NCI-H774 (cell line): ENCODE measurements around the gene ARHGEF10L.
A peak's percentile ranks its signal among the peaks of the same experiment; 100 is the strongest.

Experiments
- DNase-seq: peaks from one replicate; lab custom pipeline; 2025; lab: John Stamatoyannopoulos, UW

ARHGEF10L gene

DNA sequence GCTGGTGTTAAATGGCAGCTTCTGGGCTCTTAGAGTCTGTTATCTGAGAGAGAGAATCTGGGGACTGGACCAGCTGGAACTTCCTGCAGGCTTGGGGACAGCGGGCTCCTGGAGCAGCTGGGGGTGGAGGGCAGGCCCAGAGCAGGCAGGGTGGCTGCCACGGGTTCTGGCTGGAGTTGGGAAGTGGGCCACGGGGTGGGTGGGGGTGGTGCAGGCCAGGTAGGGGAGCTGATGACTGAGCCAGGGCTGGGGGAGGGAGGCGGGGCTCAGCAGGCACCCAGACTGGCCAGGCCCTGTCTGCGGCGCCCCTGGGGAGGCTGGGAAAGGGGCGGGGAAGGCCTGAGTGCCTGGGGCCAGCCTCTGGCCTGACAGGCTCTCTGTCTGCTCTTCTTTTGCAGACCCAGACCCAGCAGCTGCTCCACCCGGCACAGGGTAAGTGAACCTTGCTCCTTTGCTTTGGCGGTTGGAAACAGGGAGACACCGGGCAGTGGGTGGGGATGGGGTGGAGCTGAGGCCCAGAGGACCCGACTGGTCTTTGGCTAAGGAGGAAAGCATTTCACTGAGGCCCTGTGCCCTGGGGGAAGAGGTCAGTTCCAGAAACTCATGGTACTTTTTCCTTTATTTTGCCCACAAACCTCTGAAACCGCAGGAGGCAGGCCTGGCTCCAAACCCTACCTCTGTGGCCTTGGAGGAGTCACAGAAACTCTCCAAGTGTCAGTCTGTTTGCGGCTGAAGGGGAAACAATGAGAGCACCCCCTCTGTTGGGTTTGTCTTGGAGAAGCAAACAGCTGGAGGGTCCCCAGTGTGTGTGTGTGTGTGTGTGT is 48.8 kb downstream of the ARHGEF10L start:
- no peak for DNase-seq

DNA sequence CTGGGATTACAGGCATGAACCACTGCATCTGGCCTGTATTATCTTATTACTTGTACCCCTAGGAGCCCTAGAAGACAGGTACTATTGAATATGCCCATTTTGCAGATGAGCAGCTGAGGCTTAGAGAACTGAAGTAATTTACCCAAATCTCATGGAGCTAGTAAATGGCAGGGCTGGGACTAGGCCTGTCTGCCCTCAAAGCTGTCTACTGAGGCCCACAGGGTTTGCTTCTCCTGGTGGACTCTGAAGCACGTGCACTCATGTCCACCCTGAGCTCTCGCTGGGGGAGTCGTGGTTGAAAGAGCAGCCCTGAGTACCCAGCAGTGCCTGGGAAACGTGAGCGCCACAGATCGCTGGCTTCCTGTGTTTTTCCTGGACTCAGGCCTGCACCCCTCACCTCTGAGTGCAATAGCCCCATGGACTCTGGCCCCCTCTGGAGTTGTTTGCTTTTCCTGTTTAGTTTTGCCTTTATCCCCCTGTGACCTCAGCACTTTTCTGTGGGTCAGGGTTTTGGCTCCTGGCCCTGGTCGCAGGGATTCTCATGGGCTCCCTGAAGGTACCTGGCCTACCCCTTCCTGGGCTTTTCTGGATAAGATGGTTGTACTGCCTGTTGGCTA is 52.4 kb downstream of the ARHGEF10L start:
- DNase-seq: no peak

DNA sequence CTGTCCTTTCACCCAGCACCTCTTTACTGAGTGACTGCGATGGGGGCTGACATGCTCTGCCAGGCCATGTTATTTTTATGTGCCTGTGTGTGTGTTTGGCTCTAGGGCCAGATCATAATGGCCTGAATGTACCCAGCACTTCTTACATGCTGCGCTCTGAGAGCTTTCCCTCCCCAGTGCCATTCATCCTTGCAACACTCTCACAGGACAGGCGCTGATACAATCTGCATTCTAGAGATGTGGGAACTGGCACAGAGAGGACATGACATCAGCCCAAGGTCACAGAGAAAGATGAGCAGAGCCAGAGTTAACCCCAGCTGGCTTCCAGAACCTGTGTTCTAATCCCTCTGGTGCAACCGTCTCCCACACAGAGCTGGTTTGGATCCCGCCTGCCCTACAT is 54.5 kb downstream of the ARHGEF10L start:
- no peak for DNase-seq

DNA sequence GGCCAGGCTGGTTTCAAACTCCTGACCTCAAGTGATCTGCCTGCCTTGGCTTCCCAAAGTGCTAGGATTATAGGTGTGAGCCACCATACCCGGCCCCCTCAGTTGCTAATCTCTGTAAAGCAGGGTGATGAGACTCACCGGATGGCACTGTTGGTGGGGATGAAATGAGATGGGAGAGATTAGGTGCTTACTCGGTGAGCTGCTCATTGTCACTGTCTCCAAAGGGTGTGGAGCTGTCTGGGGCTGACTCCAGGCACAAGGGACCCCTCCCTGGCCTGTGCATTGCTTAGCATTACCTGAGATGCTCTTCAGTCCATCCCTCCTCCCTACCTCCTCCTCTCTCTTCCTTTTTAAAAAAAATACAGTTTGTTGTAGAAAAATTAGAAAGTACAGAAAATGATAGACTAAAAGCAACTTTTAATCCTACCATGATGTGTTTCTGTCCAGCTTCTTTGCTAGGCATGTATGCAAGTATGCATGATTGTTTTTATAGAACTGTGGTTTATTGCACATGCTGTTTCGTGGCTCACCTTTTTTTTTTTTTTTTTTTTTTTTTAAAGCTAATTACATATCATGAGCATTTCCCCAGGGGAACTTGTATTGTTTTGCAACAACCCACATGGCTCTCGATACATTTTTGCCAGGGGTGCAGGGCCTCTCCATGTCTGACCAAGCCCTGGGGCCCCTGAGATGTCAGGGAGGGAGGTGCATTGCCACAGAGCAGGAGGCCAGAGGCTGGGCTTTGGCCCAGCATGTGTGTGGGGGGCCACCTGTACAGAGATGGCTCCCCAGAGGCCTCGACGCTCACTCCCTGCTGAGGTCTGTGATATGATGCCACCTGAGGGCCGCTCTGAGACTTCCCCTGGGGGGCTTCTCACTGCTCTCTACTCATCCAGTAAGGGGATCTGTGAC is 55.4 kb downstream of the ARHGEF10L start:
- no peak for DNase-seq

DNA sequence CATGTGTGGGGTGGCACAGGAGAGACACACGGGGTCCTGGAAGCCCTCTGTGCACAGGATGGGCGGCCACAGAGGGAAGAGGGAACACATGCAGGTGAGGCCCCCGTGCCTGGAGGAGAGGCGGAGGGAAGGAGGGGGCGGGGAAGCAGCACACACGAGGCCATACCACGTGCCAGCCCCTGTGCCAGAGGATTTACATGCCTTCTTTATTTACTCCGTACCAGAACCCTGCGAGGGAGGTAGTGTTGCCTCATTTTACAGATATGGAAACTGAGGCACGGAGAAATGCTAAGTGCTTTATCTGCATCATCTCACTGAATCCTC is 56.1 kb downstream of the ARHGEF10L start:
- no peak for DNase-seq

DNA sequence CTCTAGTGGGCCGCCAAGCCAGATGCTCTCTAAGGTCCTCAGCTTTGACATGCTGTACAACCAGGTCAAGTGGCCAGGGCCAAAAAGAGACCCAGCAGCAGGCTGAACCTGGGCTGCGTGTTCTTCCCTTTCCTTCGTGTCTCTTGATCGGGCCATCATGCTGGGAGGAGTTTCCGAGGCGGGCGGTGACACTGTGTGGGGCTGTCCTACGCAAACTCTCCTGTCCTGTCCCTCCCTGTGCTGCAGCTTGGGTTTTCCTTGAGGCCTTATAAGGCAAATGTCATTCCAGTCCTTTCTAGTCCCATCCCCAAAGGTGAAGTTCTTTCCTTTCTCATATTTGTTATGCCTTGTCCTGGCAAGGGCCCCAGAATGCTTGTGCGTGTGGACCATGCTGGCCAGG is 56.7 kb downstream of the ARHGEF10L start:
- DNase-seq: no peak

DNA sequence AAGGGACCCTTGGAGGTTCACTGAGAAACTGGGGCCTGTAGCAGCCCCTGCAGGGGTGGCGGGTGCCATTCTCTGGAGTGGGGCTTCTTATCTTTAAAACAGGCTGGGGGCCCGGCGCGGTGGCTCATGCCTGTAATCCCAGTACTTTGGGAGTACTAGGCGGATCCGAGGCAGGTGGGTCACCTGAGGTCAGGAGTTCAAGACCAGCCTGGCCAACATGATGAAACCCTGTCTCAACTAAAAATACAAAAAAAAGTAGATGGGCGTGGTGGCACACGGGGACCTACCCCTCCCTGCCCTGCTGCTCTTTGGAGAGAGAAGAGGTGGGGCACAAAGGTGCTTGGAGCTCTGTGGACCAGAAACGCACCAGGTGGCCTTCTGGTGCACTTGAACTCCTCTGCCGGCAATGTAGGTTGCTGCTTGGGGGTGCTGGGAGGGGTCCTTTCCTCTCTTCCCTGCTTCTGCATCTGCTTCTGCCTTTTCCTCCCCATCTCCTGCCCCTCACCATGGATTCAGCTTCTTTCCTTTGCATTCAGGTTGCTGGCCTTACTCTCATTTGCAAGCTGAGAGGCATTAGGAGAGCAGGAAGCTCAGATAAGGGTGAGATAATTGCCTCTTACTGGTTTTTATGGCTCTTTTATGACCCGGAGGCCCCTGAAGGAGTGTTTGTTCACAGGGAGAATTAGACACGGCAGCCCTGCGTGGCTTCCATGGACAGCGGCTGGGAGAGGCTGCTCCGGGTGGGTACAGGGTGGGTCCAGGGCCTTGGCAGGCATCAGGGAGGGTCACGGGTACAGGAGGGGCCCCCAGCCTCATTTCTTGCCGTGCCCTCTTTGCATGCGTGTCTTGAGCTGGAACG is 57.4 kb downstream of the ARHGEF10L start:
- peak; percentile 25 for DNase-seq

DNA sequence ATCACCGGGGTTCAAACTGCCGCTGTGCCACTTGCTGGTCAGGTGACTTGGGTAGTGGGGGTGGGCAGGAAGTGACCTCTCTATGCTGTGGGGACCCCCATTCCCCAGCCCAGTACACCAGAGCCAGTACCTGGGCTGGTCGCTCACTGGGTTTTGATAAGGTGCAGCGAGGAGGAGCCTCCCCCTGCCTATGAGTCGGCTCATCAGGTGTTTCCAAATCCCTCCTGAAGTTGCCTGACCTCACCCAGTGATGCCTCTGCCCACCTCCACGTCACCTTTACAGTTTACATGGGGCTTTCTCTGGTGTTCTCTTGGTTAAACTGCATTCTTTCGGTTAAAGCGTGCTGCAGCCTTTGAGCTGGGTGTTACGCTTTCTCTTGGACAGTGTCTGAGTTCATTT is 58.2 kb downstream of the ARHGEF10L start:
- no peak for DNase-seq

DNA sequence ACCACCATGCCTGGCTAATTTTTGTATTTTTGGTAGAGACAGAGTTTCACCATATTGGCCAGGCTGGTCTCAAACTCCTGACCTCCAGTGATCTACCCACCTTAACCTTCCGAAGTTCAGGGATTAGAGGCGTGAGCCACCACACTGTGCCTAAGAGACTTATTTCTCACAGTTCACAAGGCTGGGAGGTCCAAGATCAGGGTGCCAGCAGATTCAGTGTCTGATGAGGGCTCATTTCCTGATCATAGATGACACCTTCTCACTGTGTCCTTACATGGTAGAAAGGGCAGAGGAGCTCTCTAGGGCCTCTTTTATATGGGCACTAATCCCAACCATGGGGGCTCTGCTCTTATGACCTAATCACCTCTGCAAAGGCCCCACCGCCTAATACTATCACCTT is 58.8 kb downstream of the ARHGEF10L start:
- DNase-seq: no peak

DNA sequence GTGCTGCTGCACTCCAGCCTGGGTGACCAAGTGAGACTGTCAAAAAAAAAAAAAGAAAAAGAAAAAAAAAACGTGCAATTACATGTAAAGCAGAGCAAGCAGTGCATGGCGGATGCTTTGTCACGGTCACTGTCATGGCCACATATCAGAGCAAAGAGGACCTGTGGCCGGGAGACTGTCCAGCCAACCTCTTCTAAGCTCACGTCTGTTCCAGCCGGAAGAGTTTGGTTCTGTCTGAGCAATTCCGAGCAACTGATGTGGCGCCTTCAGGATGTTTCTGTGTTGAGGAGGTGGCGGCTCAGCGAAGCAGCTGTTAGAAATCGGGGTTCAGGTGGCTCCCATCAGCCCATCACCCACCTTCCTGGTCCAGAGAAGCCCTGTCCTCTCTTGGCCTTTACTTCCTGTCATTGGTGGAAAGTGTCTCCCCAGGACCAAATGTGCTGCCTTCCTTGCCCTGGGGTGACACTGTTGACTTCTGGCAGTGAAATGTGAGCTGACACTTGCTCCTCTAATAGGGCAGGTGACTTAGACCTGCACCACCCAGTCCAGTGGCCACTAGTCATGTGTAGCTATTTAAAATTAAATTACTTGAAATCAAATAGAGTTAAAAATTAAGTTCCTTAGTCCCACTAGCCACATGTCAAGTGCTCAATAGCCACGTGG is 59.9 kb downstream of the ARHGEF10L start:
- DNase-seq: no peak

DNA sequence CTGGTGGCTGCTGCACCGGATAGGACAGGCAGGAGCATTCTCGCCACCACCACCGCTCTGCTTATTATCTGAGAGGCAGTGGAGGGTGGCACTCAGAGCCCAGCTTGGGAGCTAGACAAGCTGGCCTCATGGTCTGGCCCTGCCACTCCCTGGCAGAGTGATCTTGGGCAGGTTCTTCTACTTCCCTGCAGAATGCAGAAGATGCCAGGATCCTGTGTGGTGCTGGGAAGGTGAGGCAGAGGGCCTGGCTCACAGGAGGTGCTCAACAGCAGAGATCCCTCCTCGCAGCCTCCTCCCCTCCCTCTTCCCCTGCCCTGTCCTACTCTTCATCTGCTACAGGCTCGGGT is 60.4 kb downstream of the ARHGEF10L start:
- no peak for DNase-seq

DNA sequence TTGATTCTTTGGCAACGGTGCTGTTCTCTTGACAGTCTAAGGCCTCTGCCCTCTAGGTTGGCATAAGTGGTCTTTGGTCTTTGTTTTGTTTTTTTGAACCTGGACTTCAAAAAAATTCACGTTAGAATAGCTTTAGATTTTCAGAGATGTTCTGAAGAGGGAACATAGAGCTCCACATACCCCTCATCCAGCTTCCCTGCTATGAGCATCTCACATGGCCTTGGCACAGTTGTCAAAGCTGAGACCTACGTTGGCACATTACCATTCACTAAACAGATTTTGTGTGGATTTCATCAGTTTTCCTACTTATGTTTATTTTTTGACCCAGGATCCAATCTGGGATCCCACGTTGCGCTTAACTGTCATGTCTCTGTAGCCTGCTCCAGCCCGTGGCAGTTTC is 60.8 kb downstream of the ARHGEF10L start:
- no peak for DNase-seq

DNA sequence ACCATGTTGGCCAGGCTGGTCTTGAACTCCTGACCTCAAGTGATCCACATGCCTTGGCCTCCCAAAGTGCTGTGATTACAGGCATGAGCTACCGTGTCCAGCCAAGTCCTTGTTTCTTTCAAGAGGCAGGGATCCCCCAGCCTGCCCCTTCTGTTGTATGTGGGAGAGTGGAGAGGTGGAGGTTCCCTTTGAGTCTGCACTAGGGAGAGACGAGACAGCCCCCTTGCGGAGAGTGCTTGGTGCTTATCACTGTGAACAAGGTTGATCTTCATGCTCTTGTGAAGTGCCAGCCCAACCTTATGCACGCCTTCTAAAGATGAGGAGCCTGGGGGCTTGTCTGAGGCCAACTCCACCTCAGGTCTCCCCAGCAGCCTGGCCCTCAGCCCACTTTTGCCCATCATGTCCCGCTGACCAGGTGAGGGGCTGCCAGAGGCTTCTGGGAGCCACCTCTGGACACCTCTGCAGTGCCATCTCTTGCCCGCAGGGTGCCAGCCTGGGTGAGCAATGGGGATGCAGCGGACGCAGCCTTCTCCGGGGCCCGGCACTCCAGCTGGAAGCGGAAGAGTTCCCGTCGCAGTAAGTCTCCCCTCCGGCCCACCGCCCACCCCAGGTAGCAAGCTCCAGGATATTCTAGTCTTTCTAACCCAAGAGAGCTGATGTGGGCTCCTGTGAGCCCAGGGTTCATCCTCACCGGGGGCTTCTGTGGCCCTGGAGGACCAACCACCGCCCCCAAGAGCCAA is 62.3 kb downstream of the ARHGEF10L start:
- no peak for DNase-seq

DNA sequence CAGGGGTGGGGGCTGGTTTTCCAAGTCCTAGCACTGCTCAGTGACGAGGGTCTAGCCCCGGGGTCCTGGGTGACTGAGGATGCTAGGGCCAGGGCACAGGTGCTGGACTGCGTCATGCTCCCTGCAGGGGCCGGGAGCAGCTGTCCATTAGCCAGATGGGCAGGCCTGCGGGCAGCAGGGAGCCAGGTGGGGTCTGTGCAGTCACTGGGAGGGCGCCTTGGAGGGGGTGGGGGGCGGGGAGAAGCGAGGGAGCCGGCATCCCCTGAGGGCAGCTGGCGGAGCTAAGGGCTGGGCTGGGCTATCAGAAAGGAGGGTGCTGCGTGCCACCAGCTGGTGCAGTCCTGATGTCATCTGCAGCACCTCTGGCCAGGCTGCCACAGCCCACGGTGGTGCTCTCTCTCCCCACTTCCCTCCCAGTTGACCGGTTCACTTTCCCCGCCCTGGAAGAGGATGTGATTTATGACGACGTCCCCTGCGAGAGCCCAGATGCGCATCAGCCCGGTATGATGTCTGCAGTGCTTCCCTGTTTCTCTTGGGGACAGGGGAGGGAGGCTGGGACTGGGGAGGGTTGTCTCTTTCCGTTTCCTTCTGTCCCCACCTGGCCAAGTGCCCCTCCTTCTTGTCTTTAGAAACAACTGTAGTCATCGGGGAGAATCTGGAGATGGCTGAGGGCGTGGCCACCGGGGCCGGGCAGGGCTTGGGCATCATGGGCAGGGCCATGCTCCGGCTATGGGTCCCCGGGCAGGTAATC is 63.8 kb downstream of the ARHGEF10L start:
- DNase-seq: no peak

DNA sequence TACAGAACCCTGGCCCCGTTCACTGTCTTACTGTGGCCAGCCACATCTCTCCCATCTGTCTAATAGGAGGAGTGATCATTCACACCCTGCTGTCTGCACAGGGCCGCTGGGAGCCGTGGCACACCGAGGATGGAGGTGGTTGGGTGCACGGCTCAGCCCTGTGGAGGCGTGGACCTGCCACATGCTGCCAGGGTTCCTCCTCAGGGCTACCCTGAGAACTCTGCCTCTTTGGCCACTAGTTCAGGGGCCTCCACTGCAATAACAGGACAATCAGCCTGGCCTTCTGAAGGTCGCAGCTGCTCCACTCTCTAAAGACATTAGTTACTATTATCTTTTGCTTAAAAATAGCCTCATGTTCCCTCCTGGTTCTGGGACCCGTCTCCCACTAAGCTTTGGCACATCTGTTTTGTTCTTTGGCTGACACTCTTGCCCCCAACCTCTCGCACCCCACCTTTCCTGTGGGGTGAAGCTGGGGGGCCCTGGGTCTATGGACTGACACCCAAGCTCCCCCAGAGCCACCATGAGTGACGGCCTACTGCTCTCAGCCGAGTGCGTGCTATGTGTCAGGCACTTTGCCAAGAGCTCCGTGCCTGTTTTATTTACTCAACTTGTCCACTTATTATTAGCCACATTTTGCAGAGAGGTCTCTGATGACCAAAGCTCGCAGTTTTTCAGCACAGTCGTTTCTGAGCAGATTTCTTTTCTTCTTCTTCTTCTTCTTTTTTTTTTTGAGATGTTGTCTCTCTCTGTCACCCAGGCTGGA is 66.3 kb downstream of the ARHGEF10L start:
- DNase-seq: peak; percentile 25

DNA sequence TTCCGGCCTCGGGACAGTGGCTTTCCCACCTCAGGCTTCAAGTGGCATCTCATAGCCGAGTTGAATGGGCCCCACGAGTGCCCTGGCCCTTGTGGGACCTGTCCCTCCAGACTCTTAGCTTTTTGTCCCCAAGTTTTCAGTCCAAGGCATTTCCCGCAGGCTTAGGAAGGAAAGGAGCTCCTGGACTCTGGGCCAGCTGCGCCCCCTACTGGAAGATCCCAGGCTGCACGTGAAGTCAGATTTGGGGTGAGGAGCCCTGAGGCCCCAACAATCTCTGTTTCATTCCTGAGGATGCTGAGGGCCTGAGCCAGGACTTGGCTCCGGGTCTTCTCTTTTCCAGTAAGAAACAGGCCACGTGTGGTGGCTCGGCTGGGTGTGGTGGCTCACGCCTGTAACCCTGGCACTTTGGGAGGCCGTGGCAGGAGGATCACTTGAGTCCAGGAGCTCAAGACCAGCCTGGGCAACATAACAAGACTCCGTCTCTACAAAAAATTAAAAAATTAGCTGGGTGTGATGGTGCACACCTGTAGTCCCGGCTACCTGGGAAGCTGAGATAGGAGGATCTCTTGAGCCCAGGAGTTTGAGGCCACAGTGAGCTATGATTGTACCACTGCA is 67.4 kb downstream of the ARHGEF10L start:
- DNase-seq: peak; percentile 16

DNA sequence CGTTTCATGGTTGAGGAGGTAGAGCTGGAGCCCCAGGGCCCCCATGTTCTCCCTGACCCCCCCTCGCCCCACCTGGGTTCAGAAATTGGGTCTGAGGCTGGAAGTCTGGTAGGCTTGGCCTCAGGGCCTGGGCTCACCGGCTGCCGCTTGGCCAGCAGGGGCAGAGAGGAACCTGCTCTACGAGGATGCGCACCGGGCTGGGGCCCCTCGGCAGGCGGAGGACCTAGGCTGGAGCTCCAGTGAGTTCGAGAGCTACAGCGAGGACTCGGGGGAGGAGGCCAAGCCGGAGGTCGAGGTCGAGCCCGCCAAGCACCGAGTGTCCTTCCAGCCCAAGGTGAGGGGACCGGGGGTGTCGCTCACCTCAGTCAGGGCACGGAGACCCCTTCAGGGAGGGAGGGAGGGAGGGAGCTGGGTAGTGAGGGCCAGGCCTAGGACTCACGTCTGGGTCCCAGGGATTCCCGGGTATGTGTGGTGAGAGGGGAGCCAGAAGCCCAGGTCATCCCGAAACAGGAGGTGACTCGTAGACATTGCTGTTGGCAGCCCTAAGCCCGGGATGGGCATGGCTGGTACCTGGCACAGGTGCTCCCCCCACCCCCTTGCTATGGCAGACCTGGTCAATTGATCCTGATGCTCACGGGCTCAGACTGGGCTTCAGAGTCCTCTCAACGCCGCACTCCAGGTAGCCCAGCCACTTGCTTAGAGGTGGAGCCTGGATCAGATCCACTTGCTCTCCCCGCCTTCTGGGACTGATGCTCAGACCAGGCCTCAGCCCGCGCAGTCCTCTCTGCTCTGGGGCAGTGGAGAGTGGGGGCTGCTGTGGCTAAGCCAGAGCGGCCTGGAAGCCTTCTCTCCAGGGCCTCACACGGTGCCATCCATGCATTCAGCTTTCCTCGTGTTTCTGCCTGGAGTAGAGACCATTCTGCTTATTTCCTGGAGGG is 68.4 kb downstream of the ARHGEF10L start:
- no peak for DNase-seq

DNA sequence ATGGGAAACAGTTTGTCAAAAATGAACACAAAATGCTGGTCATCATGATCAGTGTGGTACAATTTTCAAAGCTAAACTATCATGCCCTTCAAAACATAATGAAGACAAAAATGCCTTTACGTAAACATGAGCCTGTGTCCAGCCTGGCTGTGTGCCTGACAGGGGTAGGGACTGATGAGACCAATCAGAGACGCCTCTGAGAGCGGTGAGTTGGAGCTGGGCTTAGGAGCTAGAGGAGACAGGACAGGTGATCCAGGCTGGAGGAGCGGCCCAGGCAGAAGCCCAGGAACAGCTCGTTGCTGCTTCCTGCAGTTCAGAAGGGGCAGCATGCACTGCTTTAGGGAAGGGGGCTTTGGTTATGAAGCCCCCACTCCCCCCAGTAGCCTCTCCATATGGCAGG is 70.0 kb downstream of the ARHGEF10L start:
- DNase-seq: no peak
